Hepatocyte (in vitro differentiated cells): ENCODE results near the gene KANTR. TPM values are rescaled to one million over a fixed set of nuclear protein-coding genes. Genes with fewer than 3 reads are reported as not detected.

Source experiments
- DNase-seq: peaks from one replicate; pipeline ENCODE4 v3.0.0-alpha.2; 2016; ENCODE audit warnings: low spot score
- H2AFZ ChIP-seq: fragments of 200-600 bp; sonication (generic); 2 replicates; pipeline ENCODE4 v1.6.0; 2016; ENCODE audit warnings: antibody characterized with exemption, mild to moderate bottlenecking
- H3K27ac ChIP-seq: fragments of 200-600 bp; sonication (generic); 2 replicates; pipeline ENCODE4 v1.5.1; 2016; ENCODE audit warnings: mild to moderate bottlenecking
- H3K27me3 ChIP-seq: fragments of 200-600 bp; sonication (generic); 2 replicates; pipeline ENCODE4 v1.6.1; 2016
- H3K36me3 ChIP-seq: fragments of 200-600 bp; sonication (generic); replicated peaks from 2 replicates; pipeline ENCODE4 v1.5.1; 2016; ENCODE audit warnings: low read depth; ENCODE audit not compliant: insufficient read depth
- H3K4me1 ChIP-seq: fragments of 200-600 bp; sonication (generic); 2 replicates; pipeline ENCODE4 v1.5.1; 2016; ENCODE audit warnings: mild to moderate bottlenecking, moderate library complexity; ENCODE audit not compliant: insufficient read depth
- H3K4me2 ChIP-seq: fragments of 200-600 bp; sonication (generic); 2 replicates; pipeline ENCODE4 v1.6.0; 2016
- H3K4me3 ChIP-seq: fragments of 200-600 bp; sonication (generic); 2 replicates; pipeline ENCODE4 v1.5.1; 2016; ENCODE audit warnings: mild to moderate bottlenecking
- H3K79me2 ChIP-seq: fragments of 200-600 bp; sonication (generic); 2 replicates; pipeline ENCODE4 v1.6.0; 2017; ENCODE audit warnings: mild to moderate bottlenecking
- H3K9me2 ChIP-seq: fragments of 200-600 bp; sonication (generic); replicated peaks from 2 replicates; pipeline ENCODE4 v1.6.0; 2017; ENCODE audit warnings: mild to moderate bottlenecking; ENCODE audit not compliant: insufficient read depth
- H3K9me3 ChIP-seq: fragments of 200-600 bp; sonication (generic); 2 replicates; pipeline ENCODE4 v1.5.1; 2016; ENCODE audit warnings: low read depth, mild to moderate bottlenecking
- H4K20me1 ChIP-seq: fragments of 200-600 bp; sonication (generic); 2 replicates; pipeline ENCODE4 v1.6.0; 2016; ENCODE audit warnings: mild to moderate bottlenecking; ENCODE audit not compliant: insufficient read depth, poor library complexity, severe bottlenecking
- EZH2 ChIP-seq: fragments of 200-600 bp; sonication (generic); IDR thresholded peaks from 2 replicates; pipeline ENCODE4 v1.6.1; 2016; ENCODE audit warnings: antibody characterized with exemption, mild to moderate bottlenecking, borderline replicate concordance
- EZH2phosphoT487 ChIP-seq: fragments of 200-600 bp; sonication (generic); IDR thresholded peaks from one replicate; pipeline ENCODE4 v1.6.1; 2018; ENCODE audit warnings: antibody characterized with exemption, mild to moderate bottlenecking, low read depth, moderate library complexity; ENCODE audit not compliant: unreplicated experiment, severe bottlenecking
- WGBS: methylation state at CpG from one replicate; pipeline ENCODE4 v1.1.6; 2016; ENCODE audit warnings: low lambda C conversion rate; ENCODE audit errors: missing lambda C conversion rate; 5-methylcytosine and 5-hydroxymethylcytosine counted together
- polyA plus RNA-seq: library from polyadenylated mRNA; unstranded; fragments of >200 nt; fragmentation: Nextera tagmentation; extraction: Ambion mirVana; gene quantifications from 2 replicates; pipeline ENCODE4 v1.2.1, GENCODE V29; 2016
- total RNA-seq: library from RNA; depleted of rRNA; stranded (reverse); fragments of >200 nt; gene quantifications from 2 replicates; pipeline ENCODE4 v1.2.3, GENCODE V29; 2014
- TF ChIP-seq, protein P1 (sequence below): fragments of 200-600 bp; sonication (generic); IDR thresholded peaks from 2 replicates; pipeline ENCODE4 v1.5.1; 2016; ENCODE audit warnings: antibody characterized with exemption, mild to moderate bottlenecking; ENCODE audit not compliant: poor library complexity

The KANTR gene, protein sequence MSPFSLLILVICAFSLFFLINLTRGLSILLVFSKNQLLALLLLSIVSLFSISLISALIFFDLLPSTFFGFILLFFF
- 7.1 and 12.5 TPM in 2 replicates for total RNA-seq
- polyA plus RNA-seq = 4.0 and 4.8 TPM in 2 replicates

DNA sequence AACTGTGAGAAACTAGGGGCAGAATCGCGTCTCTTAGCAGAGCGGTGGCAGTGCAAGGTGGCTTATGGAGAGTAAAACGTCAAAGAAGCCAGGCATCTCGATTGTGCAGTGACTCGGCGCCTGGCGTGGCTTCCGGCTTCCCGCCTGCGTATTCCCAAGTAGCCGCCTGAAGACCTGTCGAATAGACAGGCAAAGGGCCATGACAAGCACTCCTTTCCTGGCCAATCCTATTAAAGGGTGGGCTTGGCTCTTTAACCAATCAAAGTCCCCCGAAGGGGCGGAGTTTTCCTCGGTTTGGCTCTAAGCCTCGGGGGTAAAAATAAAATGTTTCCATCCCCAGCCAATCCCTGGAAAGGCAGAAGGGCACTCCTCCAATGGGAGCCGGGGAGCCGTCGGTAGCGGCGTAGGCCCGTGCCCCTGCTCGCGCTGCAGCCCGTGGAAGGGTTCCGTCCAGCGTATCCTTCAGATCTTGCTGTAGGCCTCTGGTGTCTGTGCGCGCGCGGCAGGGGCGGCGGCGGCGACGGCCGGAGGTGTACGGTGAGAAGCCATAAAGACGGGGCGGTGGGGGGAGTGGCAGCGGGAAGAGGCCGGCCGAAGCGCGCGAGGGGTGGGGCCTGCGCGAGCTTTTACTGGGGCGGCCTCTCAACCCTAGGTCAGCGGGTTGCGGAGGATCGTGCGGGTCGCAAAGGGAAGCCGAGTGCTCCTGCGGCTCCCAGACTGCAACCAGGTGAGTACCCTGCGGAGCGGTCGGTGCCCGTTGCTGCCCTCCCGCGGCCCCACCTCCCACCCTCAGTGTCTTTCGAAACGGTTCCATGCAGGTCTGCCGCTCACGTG lies at the start of gene KANTR:
Gene KANTR, plus strand, starts transcription at position 395 of the 834 bp plus-strand sequence. CDS start 30,131 bp downstream, outside the sequence.
- Histone ChIP-seq H3K27ac (peak within 1 kb of the TSS; percentile 83), H3K4me1 (no peaks in the 10 kb centered on the region), H3K79me2 (peaks cover 6% of the 10 kb centered on the region), H3K4me3 (peak within 1 kb of the TSS; percentile 22), H3K9me2 (no peaks in the 10 kb centered on the region), H3K4me2 (peak within 1 kb of the TSS; percentile 79), H3K27me3 (no peaks in the 10 kb centered on the region), H4K20me1 (no peaks in the 10 kb centered on the region), H2AFZ (peak within 1 kb of the TSS; percentile 40), H3K9me3 (no peaks in the 10 kb centered on the region), H3K36me3 (no peaks in the 10 kb centered on the region)
- WGBS = 61% methylated on average over 49 of the region's 67 CpGs
- peak; percentile 94 for DNase-seq
- TF ChIP-seq, protein P1, sequence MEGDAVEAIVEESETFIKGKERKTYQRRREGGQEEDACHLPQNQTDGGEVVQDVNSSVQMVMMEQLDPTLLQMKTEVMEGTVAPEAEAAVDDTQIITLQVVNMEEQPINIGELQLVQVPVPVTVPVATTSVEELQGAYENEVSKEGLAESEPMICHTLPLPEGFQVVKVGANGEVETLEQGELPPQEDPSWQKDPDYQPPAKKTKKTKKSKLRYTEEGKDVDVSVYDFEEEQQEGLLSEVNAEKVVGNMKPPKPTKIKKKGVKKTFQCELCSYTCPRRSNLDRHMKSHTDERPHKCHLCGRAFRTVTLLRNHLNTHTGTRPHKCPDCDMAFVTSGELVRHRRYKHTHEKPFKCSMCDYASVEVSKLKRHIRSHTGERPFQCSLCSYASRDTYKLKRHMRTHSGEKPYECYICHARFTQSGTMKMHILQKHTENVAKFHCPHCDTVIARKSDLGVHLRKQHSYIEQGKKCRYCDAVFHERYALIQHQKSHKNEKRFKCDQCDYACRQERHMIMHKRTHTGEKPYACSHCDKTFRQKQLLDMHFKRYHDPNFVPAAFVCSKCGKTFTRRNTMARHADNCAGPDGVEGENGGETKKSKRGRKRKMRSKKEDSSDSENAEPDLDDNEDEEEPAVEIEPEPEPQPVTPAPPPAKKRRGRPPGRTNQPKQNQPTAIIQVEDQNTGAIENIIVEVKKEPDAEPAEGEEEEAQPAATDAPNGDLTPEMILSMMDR = peak; percentile 4
- TF ChIP-seq EZH2phosphoT487 (no peak), EZH2 (no peak)

DNA sequence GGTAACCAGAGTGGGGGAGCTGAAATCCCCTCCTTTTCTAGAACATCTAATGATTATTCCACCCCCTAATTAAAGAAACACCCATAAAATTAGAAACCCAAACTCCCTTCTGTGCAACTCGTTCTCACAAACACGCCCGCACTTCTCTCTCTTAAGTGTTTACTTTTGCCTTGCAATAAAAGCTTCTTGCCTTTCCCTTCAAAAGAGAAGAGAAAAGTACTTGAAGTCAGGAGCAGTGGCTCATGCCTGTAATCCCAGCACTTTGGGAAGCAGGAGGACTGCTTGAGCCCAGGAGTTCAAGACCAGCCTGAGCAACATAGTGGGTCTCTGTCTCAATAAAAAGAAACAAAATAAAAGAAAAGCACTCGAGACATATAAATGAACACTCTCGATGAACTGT lies 48.9 kb upstream of the KANTR start:
- Histone ChIP-seq H3K4me3 (no peak overlapping the region), H2AFZ (no peak overlapping the region), H3K27ac (no peak overlapping the region), H3K9me2 (no peaks in the 10 kb centered on the region), H3K4me2 (no peak overlapping the region), H3K9me3 (no peaks in the 10 kb centered on the region), H3K79me2 (no peaks in the 10 kb centered on the region), H3K4me1 (no peaks in the 10 kb centered on the region), H4K20me1 (no peaks in the 10 kb centered on the region), H3K36me3 (no peaks in the 10 kb centered on the region), H3K27me3 (no peaks in the 10 kb centered on the region)
- TF ChIP-seq EZH2phosphoT487 (no peak), EZH2 (no peak)
- TF ChIP-seq, protein P1 = no peak
- 68% methylated on average over 5 of the region's 5 CpGs for WGBS
- DNase-seq = no peak

DNA sequence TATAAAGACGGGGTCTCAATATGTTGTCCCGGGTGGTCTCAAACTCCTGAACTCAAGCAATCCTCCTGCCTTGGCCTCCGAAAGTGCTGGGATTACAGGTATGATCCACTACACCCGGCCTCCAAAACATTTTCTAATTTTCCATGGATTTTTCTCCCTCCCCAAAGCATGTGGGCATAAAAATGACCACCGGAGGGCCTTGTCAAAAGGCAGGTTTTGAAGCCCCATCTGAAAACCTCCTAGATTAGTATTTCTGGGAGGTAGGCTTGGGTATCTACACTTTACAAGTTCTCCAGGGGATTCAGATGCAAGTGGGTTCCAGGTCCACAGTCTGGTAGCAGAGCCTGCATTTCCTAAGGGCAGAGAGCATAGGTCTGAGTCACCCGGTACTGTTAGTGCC lies 46.7 kb upstream of the KANTR start:
- H3K4me2 ChIP-seq = no peak overlapping the region
- WGBS = 80% methylated on average over 6 of the region's 6 CpGs
- DNase-seq = no peak

More for the DNA sequence above, 46.7 kb upstream of the KANTR start:
- Histone ChIP-seq H3K79me2 (peaks cover 7% of the 10 kb centered on the region), H2AFZ (no peak overlapping the region), H3K4me1 (no peaks in the 10 kb centered on the region), H3K27ac (no peak overlapping the region), H3K4me3 (no peak overlapping the region), H3K36me3 (no peaks in the 10 kb centered on the region), H3K27me3 (no peaks in the 10 kb centered on the region), H3K9me3 (no peaks in the 10 kb centered on the region), H4K20me1 (no peaks in the 10 kb centered on the region), H3K9me2 (no peaks in the 10 kb centered on the region)
- TF ChIP-seq EZH2 (no peak), EZH2phosphoT487 (no peak)
- TF ChIP-seq, protein P1 = no peak
